ENCODE data around the gene INHBA.

The INHBA gene

DNA sequence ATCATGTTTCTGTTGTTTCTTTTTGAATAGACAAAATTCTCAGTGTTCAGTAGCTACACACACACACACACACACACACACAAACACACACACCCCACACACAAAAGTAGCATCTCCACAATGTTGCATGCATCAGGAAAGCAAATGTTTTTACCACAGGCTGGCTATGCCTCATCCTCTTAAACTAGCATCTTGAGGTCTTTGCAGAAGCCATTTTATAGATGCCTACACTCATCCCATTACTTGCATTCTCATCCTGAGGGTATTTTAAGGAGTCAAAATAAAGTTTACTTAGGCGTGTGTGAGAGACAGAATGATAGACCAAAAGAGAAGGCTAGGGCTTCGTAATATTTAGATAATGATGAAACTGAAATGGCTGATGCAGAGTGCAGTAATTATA lies 7.9 kb upstream of the INHBA start:
- no peak for DNase-seq

GRCh38 chr7:41709621-41710020 lies 6.7 kb upstream of the INHBA start:
- DNase-seq: no peak

- no peak for DNase-seq
Observed at GRCh38 chr7:41708581-41709358, 5.9 kb upstream of the INHBA start.

DNA sequence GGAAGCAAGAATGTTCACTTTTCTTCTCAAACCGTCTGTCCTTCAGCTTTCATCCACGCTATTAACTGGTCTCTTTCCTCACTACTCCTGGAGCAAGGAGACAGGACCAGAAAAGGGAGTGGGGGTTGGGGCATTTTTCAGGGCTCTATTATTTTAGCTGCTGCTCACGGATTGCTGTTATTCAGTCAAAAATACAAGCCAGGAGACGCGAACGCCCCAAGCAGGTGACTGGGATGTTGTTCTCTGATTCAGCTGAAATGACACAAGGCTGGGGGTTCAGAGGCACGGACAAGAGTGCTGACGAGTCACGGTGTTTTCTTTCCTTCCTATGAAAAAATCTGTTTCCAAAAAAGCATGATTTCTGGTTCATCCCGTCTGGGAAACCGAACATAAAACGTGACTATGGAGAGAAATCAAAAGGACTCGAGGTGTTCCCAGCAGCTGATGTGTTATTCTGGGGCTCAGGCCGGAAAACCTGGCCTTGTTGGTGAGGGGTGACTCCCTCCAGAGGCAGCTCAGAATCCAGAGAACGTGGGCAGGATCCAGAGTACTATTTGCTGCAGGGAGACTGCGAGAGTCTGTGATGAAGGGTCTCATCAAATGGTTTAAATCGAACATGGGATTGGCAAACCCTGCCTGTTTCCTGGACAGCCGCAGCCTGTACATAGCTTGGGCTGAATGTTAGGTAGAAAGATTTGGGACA lies 3.5 kb upstream of the INHBA start:
- no peak for DNase-seq

GRCh38 chr7:41705109-41705901 lies 2.4 kb upstream of the INHBA start:
- DNase-seq: peak; percentile 12 to 21

GRCh38 chr7:41701068-41701941 lies 1.6 kb downstream of the INHBA start:
- no peak for DNase-seq

DNA sequence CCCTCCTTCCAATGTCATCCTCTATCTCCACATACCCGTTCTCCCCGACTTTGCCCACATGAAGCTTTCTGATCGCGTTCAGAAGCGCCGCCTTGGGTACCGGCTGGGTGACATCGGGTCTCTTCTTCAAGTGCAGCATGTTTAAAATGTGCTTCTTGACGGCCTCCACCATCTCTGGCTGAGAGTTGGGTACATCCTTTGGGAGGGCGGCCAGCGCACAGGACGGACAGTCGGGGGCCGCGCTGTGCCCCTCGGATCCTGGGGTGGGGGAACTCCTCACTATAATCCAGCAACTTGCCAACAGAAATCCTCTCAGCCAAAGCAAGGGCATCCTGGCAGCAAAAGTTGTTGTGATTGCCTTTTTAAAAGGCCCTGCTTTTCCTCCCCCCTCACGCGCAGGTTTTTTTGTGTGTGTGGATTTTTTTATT lies 2.8 kb downstream of the INHBA start:
- no peak for DNase-seq

- DNase-seq: no peak
Observed at GRCh38 chr7:41699516-41699915, 3.4 kb downstream of the INHBA start.

DNA sequence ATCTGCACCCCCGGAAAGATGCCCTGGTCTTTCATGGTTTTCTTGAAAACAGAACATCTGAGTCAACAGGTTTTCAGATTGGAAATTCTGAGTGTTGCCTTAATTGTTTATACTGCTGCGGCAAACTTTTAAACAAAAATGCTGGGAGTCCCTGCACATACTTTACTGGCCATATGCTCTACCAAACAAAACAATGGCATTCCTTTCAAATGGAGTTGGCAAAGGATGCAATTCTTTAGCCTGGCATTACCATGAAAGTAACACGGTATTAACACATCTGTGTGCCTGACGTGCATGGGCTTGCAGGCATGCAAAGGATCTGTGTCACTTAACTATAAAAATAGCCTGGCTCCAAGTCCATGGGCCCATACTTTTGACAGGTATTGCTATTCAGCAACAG lies 4.2 kb downstream of the INHBA start:
- DNase-seq: no peak

- no peak for DNase-seq
Observed at GRCh38 chr7:41698114-41698513, 4.8 kb downstream of the INHBA start.

DNA sequence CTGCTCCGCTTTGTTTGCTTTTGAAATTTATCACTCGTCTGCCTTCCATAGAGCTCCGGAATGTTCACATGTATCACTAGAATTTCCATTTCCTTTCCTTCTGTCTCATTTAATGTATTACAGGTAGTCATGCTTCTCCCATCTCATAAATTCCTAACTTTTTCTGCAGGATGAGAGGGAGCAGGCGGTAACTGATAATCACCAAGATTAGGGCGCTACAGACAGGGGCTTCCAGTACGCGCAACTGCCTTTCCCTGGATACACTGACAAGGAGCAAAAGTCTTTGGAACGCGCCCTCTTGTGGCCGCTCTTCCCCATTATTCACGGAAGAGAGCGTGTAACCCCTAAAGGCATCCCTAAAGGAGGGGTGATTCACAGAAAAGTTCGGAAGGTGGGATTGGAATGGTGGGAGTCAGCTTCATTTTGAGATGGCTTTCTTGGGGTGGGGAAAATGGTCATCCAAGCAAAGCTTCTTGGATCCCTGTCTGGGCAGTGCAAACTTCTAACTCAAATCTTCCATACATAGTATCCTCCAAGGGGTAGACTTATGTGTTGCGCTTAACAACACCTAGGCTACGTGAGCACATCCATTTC lies 6.5 kb downstream of the INHBA start:
- DNase-seq: no peak

- DNase-seq: no peak
Observed at GRCh38 chr7:41695661-41696322, 7.1 kb downstream of the INHBA start.

DNA sequence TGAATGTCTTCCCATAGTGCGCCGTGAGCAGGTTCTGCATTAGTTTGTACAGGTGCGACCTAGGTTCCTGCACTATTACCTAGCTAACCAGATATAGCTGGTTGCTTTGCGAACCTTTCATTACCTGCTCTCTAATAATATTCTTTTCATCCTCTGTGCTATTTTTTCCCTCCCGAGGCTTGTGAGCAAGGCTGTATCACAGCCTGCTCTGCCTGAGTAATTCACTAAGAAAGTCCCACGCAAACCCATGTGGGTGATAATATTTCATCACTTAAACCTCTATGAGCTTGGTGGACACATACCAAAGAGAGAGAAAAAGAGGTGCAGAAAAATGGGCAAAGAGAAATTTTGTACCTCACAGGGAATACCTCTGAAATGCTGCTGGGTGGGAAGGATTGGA lies 8.4 kb downstream of the INHBA start:
- DNase-seq: no peak

- DNase-seq: no peak
Observed at GRCh38 chr7:41693150-41693997, 9.5 kb downstream of the INHBA start.

DNA sequence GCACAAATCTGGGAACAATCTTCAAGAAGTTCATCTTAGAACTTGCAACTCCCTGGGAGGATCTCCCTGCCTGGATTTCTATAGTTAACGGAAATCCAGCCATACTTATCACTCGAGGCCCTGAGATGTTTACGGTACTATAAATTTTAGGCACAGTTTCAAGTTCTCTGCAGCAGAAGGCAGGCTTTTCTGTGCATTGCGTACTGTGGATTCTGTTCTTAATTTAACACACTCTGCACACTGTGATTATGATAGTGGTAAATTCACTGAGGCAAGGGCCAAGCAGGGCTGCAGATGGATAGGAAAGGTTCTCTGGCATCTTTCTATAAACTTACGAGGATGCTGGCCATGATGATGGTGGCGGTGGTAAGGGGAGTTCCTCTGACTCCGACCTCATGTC lies 10.6 kb downstream of the INHBA start:
- no peak for DNase-seq

GRCh38 chr7:41691286-41692190 lies 11.4 kb downstream of the INHBA start:
- no peak for DNase-seq

GRCh38 chr7:41689815-41690214 lies 13.1 kb downstream of the INHBA start:
- DNase-seq: no peak

DNA sequence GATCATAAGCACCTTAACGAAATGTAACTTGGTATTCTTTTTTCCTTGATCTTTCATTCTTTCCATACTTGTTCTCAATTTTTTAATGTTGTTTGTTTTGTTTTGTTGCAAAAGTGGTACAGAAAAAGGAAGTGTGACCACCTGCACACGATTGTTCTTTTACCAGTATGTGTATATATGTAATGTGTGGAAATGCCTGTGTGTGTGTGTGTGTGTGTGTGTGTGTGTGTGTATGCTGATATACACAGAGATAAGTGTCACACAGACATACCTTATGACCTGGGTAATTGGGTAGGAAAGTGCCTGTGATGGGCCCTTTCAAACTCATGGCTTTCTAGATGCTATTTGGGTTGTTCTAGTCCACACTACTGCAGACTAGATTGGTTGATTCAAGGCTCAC lies 14.0 kb downstream of the INHBA start:
- DNase-seq: no peak

DNA sequence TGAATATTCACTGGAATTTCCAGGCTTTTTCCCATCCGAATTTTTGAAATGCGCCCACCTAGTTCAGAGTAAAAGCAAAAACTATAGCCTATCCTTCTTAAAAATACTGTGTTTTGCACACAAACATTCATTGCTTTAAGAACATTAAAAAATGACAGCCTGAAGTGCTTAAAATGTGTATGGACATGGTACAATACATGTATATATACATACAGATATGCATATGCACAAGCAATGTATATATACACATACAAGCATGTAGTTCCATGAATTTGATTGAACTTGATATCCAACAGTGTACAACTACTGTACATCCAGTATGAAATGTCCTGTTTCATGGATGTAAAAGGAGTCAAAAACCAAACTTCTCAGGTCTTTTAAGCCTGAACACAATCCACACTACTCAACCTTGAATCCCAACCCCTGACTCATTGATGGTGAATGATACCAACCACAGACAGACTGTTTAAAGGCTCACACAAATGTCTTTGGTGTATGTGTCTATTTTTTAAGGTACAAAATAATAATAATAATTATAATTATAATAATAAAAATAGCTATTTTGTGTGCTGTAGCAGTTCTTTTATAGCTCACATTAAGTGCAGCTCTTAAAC lies 14.8 kb downstream of the INHBA start:
- no peak for DNase-seq

All from activated CD4-positive, alpha-beta T cell treated with anti-CD3 and anti-CD28 coated beads for 4 hours (primary cell).